Transverse colon (tissue), 4 donors: ENCODE measurements around the gene MID1. TPM values are rescaled to one million over a fixed set of nuclear protein-coding genes. Genes with fewer than 3 reads are reported as not detected.

ENCODE experiments used
- DNase-seq: peaks from one replicate; pipeline ENCODE4 v3.0.0-alpha.2; 2019
- H3K27ac ChIP-seq, 4 donors: fragments of 200-600 bp; sonication (generic); 2 replicates each; pipeline ENCODE4 v1.5.1; 2016 to 2018; ENCODE audit warnings: inconsistent platforms in 4 of 4
- H3K27me3 ChIP-seq: fragments of 200-600 bp; sonication (generic); 2 replicates; pipeline ENCODE4 v1.5.1; 2017; ENCODE audit warnings: inconsistent platforms
- H3K36me3 ChIP-seq, 4 donors: fragments of 200-600 bp; sonication (generic); 2 replicates each; pipeline ENCODE4 v1.5.1; 2017 to 2019; ENCODE audit warnings: inconsistent platforms in 4 of 4
- H3K4me1 ChIP-seq, 4 donors: fragments of 200-600 bp; sonication (generic); 2 replicates each; pipeline ENCODE4 v1.5.1; 2017 to 2020; ENCODE audit warnings: inconsistent platforms in 4 of 4
- H3K4me3 ChIP-seq, 4 donors: fragments of 200-600 bp; sonication (generic); 1 replicate in 1 of 4; 2 replicates in 3 of 4; pipeline versions ENCODE4 v1.5.1 to v1.6.1; 2017 to 2019; ENCODE audit warnings: inconsistent platforms in 4 of 4
- H3K9me3 ChIP-seq, 2 donors: fragments of 200-600 bp; sonication (generic); 2 replicates each; pipeline ENCODE4 v1.5.1; 2017 to 2019; ENCODE audit warnings: inconsistent platforms in 2 of 2
- EP300 ChIP-seq: sonication (generic); formaldehyde crosslinking; IDR thresholded peaks from one replicate; pipeline ENCODE4 v1.6.1; 2017; ENCODE audit warnings: antibody characterized with exemption, low read depth
- POLR2A ChIP-seq: fragments of 450-650 bp; IDR thresholded peaks from one replicate; pipeline ENCODE4 v1.6.1; 2016; ENCODE audit warnings: antibody characterized with exemption, mild to moderate bottlenecking, moderate library complexity
- POLR2AphosphoS5 ChIP-seq, 3 donors: sonication (generic); formaldehyde crosslinking; IDR thresholded peaks; one replicate each; pipeline ENCODE4 v1.6.1; 2016; ENCODE audit warnings: antibody characterized with exemption in 3 of 3
- WGBS, 2 donors: methylation state at CpG; one replicate each; pipeline ENCODE4 v1.1.5; 2018; ENCODE audit warnings: low coverage in 1 of 2; 5-methylcytosine and 5-hydroxymethylcytosine counted together
- in situ Hi-C, 4 donors: fragments of 200-750 bp; cut with MboI; loops; one replicate each; pipeline versions ENCODE4 v1.15.0 to v1.15.1; 2017; ENCODE audit warnings: low sequenced_read_pairs in 3 of 4, low pct_ligation_motif_present in 1 of 4, low pct_unique_long_range_greater_than_20kb in 1 of 4
- intact Hi-C: fragments of 100-400 bp; cut with DNase I; formaldehyde crosslinking; loops from one replicate; pipeline ENCODE4 v1.15.1; 2023; ENCODE audit warnings: low total_unique reads
- total RNA-seq, 4 donors: library from RNA; depleted of rRNA; stranded (reverse); fragments of >200 nt; gene quantifications; one replicate each; pipeline ENCODE4 v1.1.0, GENCODE V29; 2016
- TF ChIP-seq, protein P1 (sequence below), 5 experiments: fragments of 200-600 bp in 3 of 5; fragments of 450-650 bp in 2 of 5; sonication (generic) in 3 of 5; IDR thresholded peaks; 1 replicate in 2 of 5; 2 replicates in 3 of 5; pipeline ENCODE4 v1.5.1; 2016 to 2017; ENCODE audit warnings: antibody characterized with exemption in 5 of 5, inconsistent platforms in 3 of 5, mild to moderate bottlenecking in 2 of 5, moderate library complexity in 1 of 5

The MID1 gene
- total RNA-seq, 4 donors from 2014 or later = 27.0 to 85.2 (median 37.7) TPM

DNA sequence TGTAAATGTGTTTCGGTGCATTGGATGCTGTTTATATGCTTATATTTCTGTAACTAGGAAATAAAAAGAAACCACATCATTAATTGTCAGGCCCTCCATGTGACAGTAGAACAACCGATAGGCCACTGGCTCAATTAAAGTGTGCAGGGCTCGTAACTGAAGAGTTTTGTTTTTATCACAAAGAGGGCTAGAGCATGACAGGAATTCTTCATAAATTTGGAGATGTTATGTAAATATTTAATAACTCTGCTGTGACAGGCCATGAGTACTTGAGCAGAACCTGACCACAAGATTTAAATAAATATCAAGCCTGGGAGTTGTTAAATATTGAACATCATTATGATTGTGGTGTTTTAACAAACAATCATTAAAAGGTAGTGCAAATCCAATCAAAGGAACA is 55.9 kb downstream of the MID1 start:
- no peaks in the 10 kb centered on the region for H3K27me3 ChIP-seq
- H3K27ac ChIP-seq = no peak overlapping the region
- no peaks in the 10 kb centered on the region for H3K36me3 ChIP-seq
- no peak for DNase-seq
- intact Hi-C loops (no loop called here), in situ Hi-C loops (no loop called here)
- TF ChIP-seq, protein P1, sequence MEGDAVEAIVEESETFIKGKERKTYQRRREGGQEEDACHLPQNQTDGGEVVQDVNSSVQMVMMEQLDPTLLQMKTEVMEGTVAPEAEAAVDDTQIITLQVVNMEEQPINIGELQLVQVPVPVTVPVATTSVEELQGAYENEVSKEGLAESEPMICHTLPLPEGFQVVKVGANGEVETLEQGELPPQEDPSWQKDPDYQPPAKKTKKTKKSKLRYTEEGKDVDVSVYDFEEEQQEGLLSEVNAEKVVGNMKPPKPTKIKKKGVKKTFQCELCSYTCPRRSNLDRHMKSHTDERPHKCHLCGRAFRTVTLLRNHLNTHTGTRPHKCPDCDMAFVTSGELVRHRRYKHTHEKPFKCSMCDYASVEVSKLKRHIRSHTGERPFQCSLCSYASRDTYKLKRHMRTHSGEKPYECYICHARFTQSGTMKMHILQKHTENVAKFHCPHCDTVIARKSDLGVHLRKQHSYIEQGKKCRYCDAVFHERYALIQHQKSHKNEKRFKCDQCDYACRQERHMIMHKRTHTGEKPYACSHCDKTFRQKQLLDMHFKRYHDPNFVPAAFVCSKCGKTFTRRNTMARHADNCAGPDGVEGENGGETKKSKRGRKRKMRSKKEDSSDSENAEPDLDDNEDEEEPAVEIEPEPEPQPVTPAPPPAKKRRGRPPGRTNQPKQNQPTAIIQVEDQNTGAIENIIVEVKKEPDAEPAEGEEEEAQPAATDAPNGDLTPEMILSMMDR (IDR thresholded peaks at IDR 0.05) = no peak
- TF ChIP-seq POLR2A (no peak), POLR2AphosphoS5 (IDR thresholded peaks at IDR 0.05) (no peak)
- no peaks in the 10 kb centered on the region for H3K4me1 ChIP-seq
- 72% methylated on average over 3 of the region's 3 CpGs; no CpG with 5 or more reads in 1 of the 2 donors for WGBS, 2 donors
- no peaks in the 10 kb centered on the region for H3K9me3 ChIP-seq
- no peak overlapping the region for H3K4me3 ChIP-seq

- Histone ChIP-seq H3K4me1 (no peaks in the 10 kb centered on the region), H3K27me3 (no peaks in the 10 kb centered on the region), H3K4me3 (no peak overlapping the region), H3K36me3 (no peaks in the 10 kb centered on the region), H3K9me3 (no peaks in the 10 kb centered on the region), H3K27ac (no peak overlapping the region)
- DNase-seq = no peak
- in situ Hi-C loops (no loop called here), intact Hi-C loops (no loop called here)
- TF ChIP-seq, protein P1 (IDR thresholded peaks at IDR 0.05) = no peak
- TF ChIP-seq POLR2A (no peak), EP300 (no peak), POLR2AphosphoS5 (IDR thresholded peaks at IDR 0.05) (no peak)
- WGBS, 2 donors = 79% methylated on average over 4 of the region's 4 CpGs; no CpG with 5 or more reads in 1 of the 2 donors
These were observed 63.2 kb downstream of the MID1 start for GRCh38 chrX:10557166-10557565.

DNA sequence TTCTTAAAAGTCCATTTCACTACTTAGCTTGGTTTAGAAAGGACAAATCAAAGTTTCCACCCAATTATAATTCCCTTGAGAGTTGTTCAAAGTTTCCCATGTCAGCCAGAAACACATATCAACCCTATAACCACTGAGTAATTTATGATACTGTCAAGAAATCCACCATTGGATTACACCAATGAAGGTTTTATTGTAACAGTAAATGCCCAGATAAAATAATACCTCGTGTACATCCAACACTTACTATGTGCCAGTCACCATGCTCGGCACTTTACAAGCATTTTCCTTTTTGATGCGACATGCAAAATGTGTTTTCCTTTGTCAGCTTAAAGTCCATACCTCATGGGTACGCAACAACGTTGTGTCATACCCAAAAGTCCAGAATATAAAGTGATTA is 64.0 kb downstream of the MID1 start:
- no peak for DNase-seq
- Histone ChIP-seq H3K4me3 (no peak overlapping the region), H3K4me1 (no peaks in the 10 kb centered on the region), H3K27me3 (no peaks in the 10 kb centered on the region), H3K27ac (no peak overlapping the region), H3K9me3 (no peaks in the 10 kb centered on the region), H3K36me3 (no peaks in the 10 kb centered on the region)
- in situ Hi-C loops = no loop called here
- 75 to 79% methylated on average over 5 of the region's 5 CpGs for WGBS, 2 donors
- intact Hi-C loops = no loop called here
- TF ChIP-seq, protein P1 (IDR thresholded peaks at IDR 0.05) = no peak
- no peak for TF ChIP-seq EP300

DNA sequence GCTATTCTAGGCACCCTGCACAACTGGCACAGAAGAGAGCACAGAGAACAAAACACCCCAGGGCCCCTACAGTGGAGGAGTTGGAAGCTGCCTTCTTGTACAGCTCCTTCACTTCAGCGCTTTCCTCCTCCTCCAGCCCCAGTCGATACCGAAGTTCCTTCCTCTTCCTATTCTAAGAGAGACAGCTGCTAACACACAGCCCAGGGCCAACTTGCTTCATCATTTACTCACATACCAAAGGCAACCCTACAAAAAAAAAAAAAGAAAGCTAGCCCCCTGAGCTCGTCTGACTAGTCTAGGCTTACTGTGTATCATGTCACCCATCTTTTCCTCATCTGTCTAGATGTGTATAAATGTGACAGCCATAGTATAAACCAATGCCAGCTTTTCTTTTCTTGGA is 64.5 kb downstream of the MID1 start:
- TF ChIP-seq, protein P1 (IDR thresholded peaks at IDR 0.05) = no peak
- TF ChIP-seq POLR2AphosphoS5 (IDR thresholded peaks at IDR 0.05) = no peak
- no peak for TF ChIP-seq EP300
- TF ChIP-seq POLR2A = no peak
- H3K4me1 ChIP-seq = no peaks in the 10 kb centered on the region
- H3K27me3 ChIP-seq = no peaks in the 10 kb centered on the region
- no peak overlapping the region for H3K4me3 ChIP-seq
- in situ Hi-C loops = no loop called here
- 70 to 77% methylated on average over 4 of the region's 4 CpGs for WGBS, 2 donors
- DNase-seq = no peak
- H3K9me3 ChIP-seq = no peaks in the 10 kb centered on the region
- no peaks in the 10 kb centered on the region for H3K36me3 ChIP-seq
- intact Hi-C loops = no loop called here
- H3K27ac ChIP-seq = no peak overlapping the region
